Stimulated activated naive CD4-positive, alpha-beta T cell treated with Interleukin-2 at 50 U/mL for 16 hours (primary cell): ENCODE data around the gene SMIM31.
A peak's percentile ranks its signal among the peaks of the same experiment; 100 is the strongest.

Source experiments
- DNase-seq: peaks from one replicate; lab custom pipeline; 2025; lab: John Stamatoyannopoulos, UW

Gene SMIM31

GRCh38 chr4:164753873-164754488 is at the start of gene SMIM31:
TSS of gene SMIM31 (plus strand) at chr4:164754131. CDS start at chr4:164770444, 16,313 bp downstream.
- DNase-seq: no peak

- no peak for DNase-seq
Measured at GRCh38 chr4:164706675-164707074, 47.3 kb upstream of the SMIM31 start.

DNA sequence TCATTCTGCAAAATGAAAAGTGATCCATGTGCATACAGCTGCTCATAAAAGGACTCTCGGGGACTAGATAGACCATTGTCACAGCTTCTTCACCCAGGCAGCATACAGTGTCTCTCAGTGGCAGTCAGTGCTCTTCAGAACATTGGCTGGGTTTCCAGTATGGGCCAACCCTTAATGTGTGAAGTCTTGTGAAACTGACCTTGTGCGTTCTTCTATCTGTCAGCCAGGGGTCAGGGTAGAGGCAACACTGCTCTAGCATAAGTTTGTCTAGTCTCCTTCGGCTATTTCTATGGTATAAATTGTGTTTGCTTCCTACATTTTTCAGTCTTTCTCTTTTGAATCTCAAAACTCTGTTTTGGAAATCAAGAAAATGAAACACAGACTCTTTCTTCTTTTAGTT is 37.0 kb upstream of the SMIM31 start:
- no peak for DNase-seq

- DNase-seq: no peak
Measured at GRCh38 chr4:164718827-164719226, 35.1 kb upstream of the SMIM31 start.

GRCh38 chr4:164725066-164725465 is 28.9 kb upstream of the SMIM31 start:
- DNase-seq: no peak

GRCh38 chr4:164730705-164731393 is 23.1 kb upstream of the SMIM31 start:
- no peak for DNase-seq

DNA sequence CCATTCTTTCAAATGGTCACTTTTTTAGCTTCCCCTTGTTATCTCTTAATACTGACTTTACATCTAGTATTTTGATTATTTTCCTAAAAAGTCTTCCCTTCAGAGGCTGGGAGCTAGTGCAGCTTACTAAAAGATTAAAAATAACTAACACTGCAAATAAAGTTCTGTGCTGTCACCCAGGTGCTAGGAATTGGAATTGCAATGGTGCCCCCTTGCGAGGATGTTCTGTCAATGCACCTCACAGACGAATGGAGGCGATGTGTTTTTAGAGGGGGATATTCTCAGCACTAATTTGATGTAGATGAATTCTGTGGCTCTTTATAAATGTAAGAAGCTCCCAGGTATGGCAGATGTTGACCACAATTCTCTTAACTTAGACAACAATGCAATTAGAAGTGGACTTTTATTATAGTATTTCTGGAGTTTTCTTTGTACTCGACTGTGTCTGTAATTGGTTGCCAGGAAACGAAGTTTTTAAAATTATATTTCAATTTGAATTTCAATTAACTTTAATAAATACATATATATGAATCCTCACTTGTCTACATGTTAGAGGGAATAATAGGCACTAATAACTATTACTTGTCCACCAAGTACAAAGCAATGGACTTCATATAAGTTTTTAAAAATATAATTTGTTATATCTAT is 22.0 kb upstream of the SMIM31 start:
- DNase-seq: peak; percentile 14

GRCh38 chr4:164734484-164734883 is 19.4 kb upstream of the SMIM31 start:
- no peak for DNase-seq

DNA sequence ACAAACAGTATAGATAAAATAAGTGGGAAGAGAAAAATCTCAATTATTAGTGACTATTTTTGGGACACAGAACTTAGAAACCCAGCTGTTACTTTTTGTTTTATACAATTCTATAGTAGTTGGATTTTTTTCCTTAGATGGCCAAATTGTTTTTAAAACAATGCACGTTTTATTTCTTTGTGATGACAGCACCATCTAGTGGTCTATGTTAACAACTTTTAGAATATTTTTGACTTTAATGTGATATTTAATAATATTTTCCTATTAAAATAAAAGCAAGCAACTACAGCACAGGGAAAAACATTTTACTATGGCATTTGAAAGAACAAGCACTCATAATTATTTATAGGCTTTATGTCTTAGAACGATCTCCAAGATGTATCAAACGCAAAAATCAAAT is 5.6 kb upstream of the SMIM31 start:
- DNase-seq: no peak

GRCh38 chr4:164755432-164755831 is 1.5 kb downstream of the SMIM31 start:
- DNase-seq: no peak

- no peak for DNase-seq
Measured at GRCh38 chr4:164756686-164757085, 2.8 kb downstream of the SMIM31 start.

DNA sequence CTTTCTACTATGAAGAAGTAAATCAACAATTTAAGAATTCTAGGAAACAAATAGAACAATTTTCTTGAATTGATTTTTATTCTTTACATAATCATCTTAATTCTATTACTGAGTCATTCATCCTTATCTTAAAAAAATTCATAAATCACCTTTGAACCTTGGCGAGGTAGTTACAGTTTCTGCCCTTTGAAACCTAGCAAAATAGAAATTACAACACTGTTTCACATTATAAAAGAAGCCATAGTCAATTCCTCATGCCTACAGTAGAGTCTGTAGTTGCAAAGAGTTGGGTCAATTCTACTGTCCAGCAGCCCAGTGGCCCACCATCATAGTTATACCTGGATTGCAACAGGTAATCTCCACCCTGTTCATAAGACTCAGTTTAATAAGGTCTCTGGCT is 7.3 kb downstream of the SMIM31 start:
- DNase-seq: no peak

DNA sequence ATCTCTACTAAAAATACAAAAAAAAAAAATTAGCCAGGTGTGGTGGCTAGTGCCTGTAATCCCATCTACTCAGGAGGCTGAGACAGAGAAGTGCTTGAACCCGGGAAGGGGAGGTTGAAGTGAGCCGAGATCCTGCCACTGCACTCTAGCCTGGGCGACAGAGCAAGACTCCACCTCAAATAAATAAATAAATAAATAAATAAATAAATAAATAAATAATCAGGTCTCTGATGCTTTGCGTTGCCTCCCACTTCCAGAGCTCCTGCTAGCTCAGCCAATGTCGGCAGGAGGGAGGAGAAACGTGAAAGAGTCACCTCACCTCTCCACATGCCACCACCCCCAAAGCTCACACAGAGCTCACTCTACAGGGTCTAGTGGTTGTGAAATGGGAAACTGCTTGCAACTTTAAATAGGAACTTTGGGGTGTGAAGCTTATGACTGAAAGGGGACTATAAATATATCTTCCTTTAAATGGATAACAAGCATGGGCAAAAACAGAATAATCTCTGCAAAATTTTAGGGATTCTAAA is 7.9 kb downstream of the SMIM31 start:
- DNase-seq: no peak

GRCh38 chr4:164765096-164765495 is 11.2 kb downstream of the SMIM31 start:
- no peak for DNase-seq

DNA sequence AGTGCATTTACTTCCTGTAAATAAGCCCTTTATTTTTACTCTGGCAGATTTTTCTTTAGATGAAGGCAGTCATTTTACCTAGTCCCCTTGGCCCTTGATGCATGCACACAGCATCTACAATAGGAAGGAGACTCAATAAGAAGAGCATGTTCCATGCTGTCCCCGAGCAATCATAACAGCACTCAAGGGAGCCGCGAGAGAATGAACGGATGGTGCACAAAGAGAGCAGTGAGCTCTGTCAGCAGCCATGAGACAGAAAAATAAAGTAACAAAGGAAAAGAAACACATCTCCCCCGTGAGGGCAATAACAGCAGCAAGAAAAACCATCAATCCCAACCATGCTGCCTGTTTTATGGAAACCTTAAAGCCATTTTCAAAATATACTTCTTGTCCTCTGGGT is 11.9 kb downstream of the SMIM31 start:
- DNase-seq: no peak

- DNase-seq: no peak
Measured at GRCh38 chr4:164768516-164768915, 14.6 kb downstream of the SMIM31 start.

DNA sequence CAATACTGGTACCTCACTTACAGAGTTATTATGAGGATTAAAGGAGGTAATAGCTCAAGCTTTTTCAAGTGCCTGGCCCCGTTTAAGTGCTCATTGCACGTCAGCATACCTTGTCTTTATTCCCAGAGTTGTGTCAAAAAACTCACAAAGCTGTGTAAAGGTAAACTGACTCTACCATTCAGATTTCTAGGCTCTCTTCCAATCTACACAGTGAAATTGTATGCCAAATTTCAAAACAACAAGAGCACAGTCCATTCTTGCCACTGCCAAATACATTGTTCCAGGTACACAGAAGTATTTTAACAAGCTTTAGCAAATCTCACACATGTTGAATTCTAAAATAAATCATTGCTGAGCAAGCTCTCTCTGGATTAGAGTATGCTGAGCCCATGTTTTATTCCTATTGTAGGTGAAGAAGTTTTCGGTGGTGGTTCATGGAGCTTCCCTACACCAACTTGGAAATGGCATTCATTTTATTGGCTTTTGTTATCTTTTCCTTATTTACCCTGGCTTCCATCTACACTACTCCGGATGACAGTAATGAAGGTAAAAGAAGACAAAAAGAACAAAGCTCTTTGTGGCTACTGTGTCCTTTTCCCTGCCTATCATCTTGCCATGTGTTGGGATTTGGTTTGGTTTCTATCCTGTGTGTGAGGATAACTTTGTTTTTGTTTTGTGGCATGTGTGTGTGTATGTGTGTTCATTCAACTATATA is 16.2 kb downstream of the SMIM31 start:
- DNase-seq: no peak

GRCh38 chr4:164771088-164771487 is 17.2 kb downstream of the SMIM31 start:
- DNase-seq: no peak

DNA sequence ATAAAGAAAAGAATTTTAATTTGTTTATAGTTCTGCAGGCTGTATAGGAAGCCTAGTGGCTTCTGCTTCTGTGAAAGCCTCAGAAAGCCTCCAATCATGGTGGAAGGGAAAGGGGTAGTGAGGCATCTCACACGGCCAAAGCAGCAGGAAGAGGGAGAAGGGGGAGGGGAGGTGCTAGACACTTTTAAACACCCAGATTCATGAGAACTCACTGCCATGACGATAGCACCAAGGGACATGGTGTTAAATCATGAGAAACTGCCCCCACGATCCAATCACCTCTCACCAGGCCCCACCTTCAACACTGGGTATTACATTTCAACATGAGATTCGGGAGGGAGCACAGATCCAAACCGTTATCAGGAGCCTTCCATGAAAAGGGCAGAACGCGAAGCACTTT is 18.1 kb downstream of the SMIM31 start:
- DNase-seq: no peak

GRCh38 chr4:164779080-164779479 is 25.1 kb downstream of the SMIM31 start:
- no peak for DNase-seq

DNA sequence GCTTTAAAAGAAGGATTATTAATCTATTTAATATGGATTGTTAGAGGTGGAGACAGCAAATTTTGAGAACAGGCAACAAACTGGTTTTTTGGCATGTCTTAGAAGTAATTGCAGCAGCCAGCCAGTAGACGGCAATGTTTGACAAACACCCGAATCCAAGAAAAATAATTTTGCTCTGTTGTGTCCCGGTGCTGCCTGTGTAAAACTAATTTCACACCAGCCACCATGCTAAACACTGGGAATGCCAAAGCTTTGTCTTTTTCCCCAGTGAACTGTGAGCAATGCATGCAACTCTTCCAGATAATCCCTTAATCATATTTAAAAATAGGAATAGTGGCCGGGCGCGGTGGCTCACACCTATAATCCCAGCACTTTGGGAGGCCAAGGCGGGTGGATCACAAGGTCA is 25.9 kb downstream of the SMIM31 start:
- DNase-seq: no peak

- DNase-seq: no peak
Measured at GRCh38 chr4:164780839-164781238, 26.9 kb downstream of the SMIM31 start.

- DNase-seq: no peak
Measured at GRCh38 chr4:164783976-164784375, 30.0 kb downstream of the SMIM31 start.
